IMR-90 (cell line): ENCODE measurements around the gene ALDOC. TPM values are rescaled to one million over a fixed set of nuclear protein-coding genes. Genes with fewer than 3 reads are reported as not detected.

ENCODE experiments used
- ATAC-seq: fragments of 200-7000 bp; cut with Tn5 transposase; 2 replicates; pipeline ENCODE4 v1.9.1; 2020; ENCODE audit warnings: low read depth, mild to moderate bottlenecking, moderate library complexity
- BruUV-seq: library from RNA; stranded (reverse); fragments of 400-500 nt; replicated peaks from 2 replicates; lab custom pipeline; 2021; lab: Mats Ljungman, UMichigan
- CTCF ChIA-PET: fragments of 300-600 bp; formaldehyde crosslinking; extraction: SDS; loops from one replicate; lab custom pipeline; 2021; ENCODE audit warnings: antibody characterized with exemption; lab: Yijun Ruan, JAX
- POLR2A ChIA-PET: fragments of 300-600 bp; sonication (Branson Sonifier 250); formaldehyde crosslinking; loops from one replicate; lab custom pipeline; 2022; ENCODE audit warnings: antibody characterized with exemption; ENCODE audit not compliant: unreplicated experiment; lab: Charles Lee
- DNase-seq: peaks from one replicate; pipeline ENCODE4 v3.0.0; 2013
- H2AFZ ChIP-seq: replicated peaks from 2 replicates; pipeline ENCODE3; 2013; ENCODE audit warnings: low read length, mild to moderate bottlenecking; ENCODE audit not compliant: poor library complexity
- H2AK5ac ChIP-seq: 2 replicates; pipeline ENCODE4 v1.6.1; 2013; ENCODE audit warnings: low read depth, low read length, inconsistent platforms
- H2AK9ac ChIP-seq: replicated peaks from 2 replicates; pipeline ENCODE3; 2013; ENCODE audit warnings: mild to moderate bottlenecking, low read depth, low read length, moderate library complexity; ENCODE audit not compliant: poor library complexity
- H2BK120ac ChIP-seq: 2 replicates; pipeline ENCODE4 v1.6.1; 2013; ENCODE audit warnings: low read depth, low read length, inconsistent platforms
- H2BK15ac ChIP-seq: 3 replicates; pipeline ENCODE4 v1.6.1; 2013; ENCODE audit warnings: low read depth, low read length, inconsistent platforms
- H2BK20ac ChIP-seq: 2 replicates; pipeline ENCODE4 v1.6.1; 2013; ENCODE audit warnings: low read depth, mild to moderate bottlenecking, inconsistent platforms, low read length, moderate library complexity
- H2BK5ac ChIP-seq: 2 replicates; pipeline ENCODE4 v1.6.1; 2013; ENCODE audit warnings: mild to moderate bottlenecking, low read depth, low read length, inconsistent platforms; ENCODE audit not compliant: poor library complexity, severe bottlenecking
- H3K14ac ChIP-seq: replicated peaks from 2 replicates; pipeline ENCODE4 v1.6.1; 2013; ENCODE audit warnings: low read depth, low read length, inconsistent platforms
- H3K18ac ChIP-seq: 2 replicates; pipeline ENCODE4 v1.6.1; 2013; ENCODE audit warnings: low read depth, low read length, control low read depth
- H3K23ac ChIP-seq: 2 replicates; pipeline ENCODE4 v1.6.1; 2013; ENCODE audit warnings: low read depth, low read length, inconsistent platforms
- H3K27ac ChIP-seq: 2 replicates; pipeline ENCODE4 v1.5.1; 2013; ENCODE audit warnings: mild to moderate bottlenecking, control low read depth, low read length; ENCODE audit not compliant: insufficient read depth
- H3K27me3 ChIP-seq: 2 replicates; pipeline ENCODE4 v1.6.1; 2013; ENCODE audit warnings: low read length; ENCODE audit not compliant: control insufficient read depth, insufficient read depth
- H3K36me3 ChIP-seq: 2 replicates; pipeline ENCODE4 v1.6.1; 2013; ENCODE audit warnings: low read length, mixed read lengths; ENCODE audit not compliant: control insufficient read depth, insufficient read depth
- H3K4ac ChIP-seq: 2 replicates; pipeline ENCODE4 v1.6.1; 2013; ENCODE audit warnings: low read depth, low read length, inconsistent platforms
- H3K4me1 ChIP-seq: 2 replicates; pipeline ENCODE4 v1.6.1; 2013; ENCODE audit warnings: low read length, mixed read lengths; ENCODE audit not compliant: control insufficient read depth, insufficient read depth
- H3K4me2 ChIP-seq: 2 replicates; pipeline ENCODE4 v1.6.1; 2013; ENCODE audit warnings: low read depth, mild to moderate bottlenecking, control low read depth, low read length, moderate library complexity
- H3K4me3 ChIP-seq: 2 replicates; pipeline ENCODE4 v1.5.1; 2013; ENCODE audit warnings: low read depth, mild to moderate bottlenecking, control low read depth, low read length, moderate library complexity; ENCODE audit not compliant: insufficient read depth
- H3K56ac ChIP-seq: 2 replicates; pipeline ENCODE4 v1.6.1; 2013; ENCODE audit warnings: low read length, inconsistent platforms; ENCODE audit not compliant: insufficient read depth; ENCODE audit errors: extremely low read depth
- H3K79me1 ChIP-seq, 2 experiments: 2 replicates each; pipeline ENCODE4 v1.6.1; 2013; ENCODE audit warnings: low read length in 2 of 2, inconsistent platforms in 1 of 2, low read depth in 1 of 2
- H3K9ac ChIP-seq: 2 replicates; pipeline ENCODE4 v1.6.1; 2013; ENCODE audit warnings: low read depth, low read length, control low read depth
- H3K9me1 ChIP-seq: 2 replicates; pipeline ENCODE4 v1.6.1; 2013; ENCODE audit warnings: low read length, inconsistent platforms; ENCODE audit not compliant: insufficient read depth
- H3K9me3 ChIP-seq: 2 replicates; pipeline ENCODE4 v1.6.1; 2013; ENCODE audit warnings: low read length; ENCODE audit not compliant: control insufficient read depth, insufficient read depth
- H4K20me1 ChIP-seq: 2 replicates; pipeline ENCODE4 v1.6.1; 2013; ENCODE audit warnings: low read length, inconsistent platforms; ENCODE audit not compliant: insufficient read depth
- H4K5ac ChIP-seq: 2 replicates; pipeline ENCODE4 v1.6.1; 2013; ENCODE audit warnings: mild to moderate bottlenecking, low read depth, low read length, control low read depth
- H4K8ac ChIP-seq, 2 experiments: 2 replicates each; pipeline ENCODE4 v1.6.1; 2013; ENCODE audit warnings: low read depth in 2 of 2, low read length in 2 of 2, control low read depth in 1 of 2, inconsistent platforms in 1 of 2
- H4K91ac ChIP-seq: 2 replicates; pipeline ENCODE4 v1.6.1; 2013; ENCODE audit warnings: low read depth, low read length, inconsistent platforms; ENCODE audit not compliant: insufficient read depth
- ELK1 ChIP-seq: fragments of 150-350 bp; IDR thresholded peaks from 2 replicates; pipeline ENCODE4 v1.6.1; 2016; ENCODE audit warnings: low read depth, mild to moderate bottlenecking, low read length, moderate library complexity, borderline replicate concordance
- MXI1 ChIP-seq: IDR thresholded peaks from 2 replicates; pipeline ENCODE4 v1.6.1; 2012; ENCODE audit warnings: low read depth, mild to moderate bottlenecking, low read length, moderate library complexity, borderline replicate concordance
- SMC3 ChIP-seq: fragments of 150-350 bp; IDR thresholded peaks from 2 replicates; pipeline ENCODE4 v1.6.1; 2016; ENCODE audit warnings: low read depth, mild to moderate bottlenecking, antibody characterized with exemption, low read length, moderate library complexity
- WGBS, 2 experiments: methylation state at CpG; one replicate each; pipeline versions ENCODE4 v1.1.5 to v1.1.7; 2013; ENCODE audit warnings: missing lambda C conversion rate in 2 of 2; ENCODE audit not compliant: insufficient read length in 1 of 2; ENCODE audit errors: extremely low coverage in 2 of 2; 5-methylcytosine and 5-hydroxymethylcytosine counted together
- dilution Hi-C: fragments of 300-500 bp; cut with HindIII; formaldehyde crosslinking; loops from one replicate; pipeline ENCODE4 v1.14.3; 2018; ENCODE audit warnings: low sequenced_read_pairs; ENCODE audit not compliant: unreplicated experiment
- in situ Hi-C: fragments of 300-500 bp; cut with MboI; formaldehyde crosslinking; loops from 3 replicates; pipeline ENCODE4 v1.14.3; 2019; ENCODE audit warnings: low sequenced_read_pairs, inconsistent platforms, mixed read lengths
- intact Hi-C: fragments of 100-400 bp; cut with micrococcal nuclease; formaldehyde crosslinking; loops from 2 replicates; pipeline ENCODE4 v1.10.0; 2022
- polyA plus RNA-seq, 3 experiments: library from polyadenylated mRNA; depleted of rRNA; stranded (reverse); fragments of >200 nt; gene quantifications; 2 replicates each; pipeline ENCODE4 v1.2.3, GENCODE V29; 2012; ENCODE audit warnings: low replicate concordance in 1 of 3
- total RNA-seq: library from RNA; depleted of rRNA; stranded (reverse); fragments of >200 nt; gene quantifications from 2 replicates; pipeline ENCODE4 v1.2.3, GENCODE V29; 2012

Gene ALDOC
- total and polyA plus RNA-seq, 2 of the 4 experiments (the other 2 are of a cell fraction): 47.0 to 69.7 TPM

GRCh38 chr17:28532050-28532960 lies 44.4 kb downstream of the ALDOC start:
- H3K4me1 ChIP-seq: peaks cover 15% of the 10 kb centered on the region
- H3K56ac ChIP-seq: no peak overlapping the region
- no peak overlapping the region for H2AFZ ChIP-seq
- H3K9ac ChIP-seq: no peak overlapping the region
- H3K4me3 ChIP-seq: no peak overlapping the region
- H3K23ac ChIP-seq: no peak overlapping the region
- peaks cover 27% of the 10 kb centered on the region for H3K27me3 ChIP-seq
- H3K4me2 ChIP-seq: no peak overlapping the region
- no peak overlapping the region for H2BK5ac ChIP-seq
- CTCF ChIA-PET: no interaction called here
- H3K4ac ChIP-seq: no peak overlapping the region
- H3K9me1 ChIP-seq: peaks cover 8% of the 10 kb centered on the region
- dilution Hi-C loops: no loop called here
- H2BK15ac ChIP-seq: no peak overlapping the region; the same call in 2 of the 3 replicates
- H3K79me1 ChIP-seq: no peaks in the 10 kb centered on the region
- no peak for TF ChIP-seq ELK1
- TF ChIP-seq SMC3: no peak
- TF ChIP-seq MXI1: no peak
- no peaks in the 10 kb centered on the region for H3K36me3 ChIP-seq
- intact Hi-C loops: no loop called here
- in situ Hi-C loops: no loop called here
- ATAC-seq: peak; percentile 61
- BruUV-seq: no TSS peak
- H3K9me3 ChIP-seq: no peaks in the 10 kb centered on the region
- H3K27ac ChIP-seq: no peak overlapping the region
- no peak overlapping the region for H4K5ac ChIP-seq
- H4K20me1 ChIP-seq: no peaks in the 10 kb centered on the region
- no peak overlapping the region for H3K18ac ChIP-seq
- POLR2A ChIA-PET: no interaction called here
- H2AK9ac ChIP-seq: peak overlapping the region; percentile 28
- H2BK120ac ChIP-seq: no peak overlapping the region
- 100% methylated on average over 1 of the region's 7 CpGs; no CpG with 5 or more reads in 1 of the 2 experiments for WGBS, 2 experiments
- H3K14ac ChIP-seq: no peak overlapping the region; the same call in 1 of the 2 replicates
- DNase-seq: peak; percentile 21
- no peak overlapping the region for H2BK20ac ChIP-seq
- no peak overlapping the region for H4K91ac ChIP-seq
- no peak overlapping the region for H2AK5ac ChIP-seq
- H4K8ac ChIP-seq: no peak overlapping the region
